Measurements from ENCODE around the gene EPHB2.

The EPHB2 gene

GRCh38 chr1:22953057-22953739 is 242.6 kb downstream of the EPHB2 start:
- no peaks in the 10 kb centered on the region for H3K4me1 ChIP-seq (ENCODE audit: control insufficient read depth in 1 of 2, insufficient read depth in 1 of 2, low read depth in 1 of 2, low read length in 1 of 2)
- H3K27ac ChIP-seq: no peak overlapping the region
- peaks cover 82% of the 10 kb centered on the region for H3K27me3 ChIP-seq
- no peaks in the 10 kb centered on the region for H3K36me3 ChIP-seq
- H3K9me3 ChIP-seq: no peaks in the 10 kb centered on the region
- no peak for TF ChIP-seq CTCF (IDR thresholded peaks at IDR 0.05)
- H3K4me3 ChIP-seq (ENCODE audit: low read depth in 1 of 2, low read length in 1 of 2): no peak overlapping the region

GRCh38 chr1:22953740-22954141 is 243.1 kb downstream of the EPHB2 start:
- H3K27ac ChIP-seq: no peak overlapping the region
- no peaks in the 10 kb centered on the region for H3K9me3 ChIP-seq
- peaks cover 76% of the 10 kb centered on the region for H3K27me3 ChIP-seq
- no peaks in the 10 kb centered on the region for H3K4me1 ChIP-seq (ENCODE audit: control insufficient read depth in 1 of 2, insufficient read depth in 1 of 2, low read depth in 1 of 2, low read length in 1 of 2)
- no peaks in the 10 kb centered on the region for H3K36me3 ChIP-seq
- H3K4me3 ChIP-seq (ENCODE audit: low read depth in 1 of 2, low read length in 1 of 2): no peak overlapping the region
- no peak for TF ChIP-seq CTCF (IDR thresholded peaks at IDR 0.05)

- no peaks in the 10 kb centered on the region for H3K36me3 ChIP-seq
- no peak for TF ChIP-seq CTCF (IDR thresholded peaks at IDR 0.05)
- no peak overlapping the region for H3K27ac ChIP-seq
- H3K4me1 ChIP-seq (ENCODE audit: control insufficient read depth in 1 of 2, insufficient read depth in 1 of 2, low read depth in 1 of 2, low read length in 1 of 2): no peaks in the 10 kb centered on the region
- peaks cover 64% of the 10 kb centered on the region for H3K27me3 ChIP-seq
- H3K4me3 ChIP-seq (ENCODE audit: low read depth in 1 of 2, low read length in 1 of 2): no peak overlapping the region
- no peaks in the 10 kb centered on the region for H3K9me3 ChIP-seq
Measured at GRCh38 chr1:22955146-22955545, 244.5 kb downstream of the EPHB2 start.

GRCh38 chr1:22957066-22957465 is 246.4 kb downstream of the EPHB2 start:
- Histone ChIP-seq H3K36me3 (no peaks in the 10 kb centered on the region), H3K4me1 (ENCODE audit: control insufficient read depth in 1 of 2, insufficient read depth in 1 of 2, low read depth in 1 of 2, low read length in 1 of 2) (no peaks in the 10 kb centered on the region), H3K4me3 (ENCODE audit: low read depth in 1 of 2, low read length in 1 of 2) (no peak overlapping the region), H3K27me3 (peaks cover 49% of the 10 kb centered on the region), H3K9me3 (no peaks in the 10 kb centered on the region), H3K27ac (no peak overlapping the region)
- no peak for TF ChIP-seq CTCF (IDR thresholded peaks at IDR 0.05)

- no peak for TF ChIP-seq CTCF (IDR thresholded peaks at IDR 0.05)
- Histone ChIP-seq H3K27ac (no peak overlapping the region), H3K27me3 (peaks cover 35% of the 10 kb centered on the region), H3K4me1 (ENCODE audit: control insufficient read depth in 1 of 2, insufficient read depth in 1 of 2, low read depth in 1 of 2, low read length in 1 of 2) (no peaks in the 10 kb centered on the region), H3K36me3 (no peaks in the 10 kb centered on the region), H3K4me3 (ENCODE audit: low read depth in 1 of 2, low read length in 1 of 2) (no peak overlapping the region), H3K9me3 (no peaks in the 10 kb centered on the region)
Measured at GRCh38 chr1:22958556-22958955, 247.9 kb downstream of the EPHB2 start.
